ENCODE measurements around the gene H6PD.

DNA sequence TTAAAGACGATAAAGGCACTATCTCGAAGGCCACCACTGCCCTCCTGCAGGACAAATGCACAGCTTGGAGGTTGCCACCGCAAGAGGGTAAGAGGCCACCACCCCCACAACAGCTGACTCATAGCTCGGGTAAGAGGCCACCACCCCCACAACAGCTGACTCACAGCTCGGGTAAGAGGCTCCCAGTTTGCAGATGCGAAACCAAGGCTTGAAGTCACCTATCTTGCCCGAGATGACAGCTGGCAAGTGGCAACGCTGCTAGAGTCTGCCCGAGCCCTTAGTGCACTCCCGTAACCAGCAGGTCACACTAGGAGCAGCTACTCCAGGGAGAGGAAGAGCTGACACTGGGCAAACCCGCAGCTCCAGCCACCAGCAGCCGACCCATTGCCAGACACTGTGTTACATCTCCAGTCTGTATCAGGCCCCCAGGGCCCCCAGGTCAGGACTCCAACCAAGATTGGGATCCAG is 41.0 kb downstream of the H6PD start:
- TF ChIP-seq, protein P1, sequence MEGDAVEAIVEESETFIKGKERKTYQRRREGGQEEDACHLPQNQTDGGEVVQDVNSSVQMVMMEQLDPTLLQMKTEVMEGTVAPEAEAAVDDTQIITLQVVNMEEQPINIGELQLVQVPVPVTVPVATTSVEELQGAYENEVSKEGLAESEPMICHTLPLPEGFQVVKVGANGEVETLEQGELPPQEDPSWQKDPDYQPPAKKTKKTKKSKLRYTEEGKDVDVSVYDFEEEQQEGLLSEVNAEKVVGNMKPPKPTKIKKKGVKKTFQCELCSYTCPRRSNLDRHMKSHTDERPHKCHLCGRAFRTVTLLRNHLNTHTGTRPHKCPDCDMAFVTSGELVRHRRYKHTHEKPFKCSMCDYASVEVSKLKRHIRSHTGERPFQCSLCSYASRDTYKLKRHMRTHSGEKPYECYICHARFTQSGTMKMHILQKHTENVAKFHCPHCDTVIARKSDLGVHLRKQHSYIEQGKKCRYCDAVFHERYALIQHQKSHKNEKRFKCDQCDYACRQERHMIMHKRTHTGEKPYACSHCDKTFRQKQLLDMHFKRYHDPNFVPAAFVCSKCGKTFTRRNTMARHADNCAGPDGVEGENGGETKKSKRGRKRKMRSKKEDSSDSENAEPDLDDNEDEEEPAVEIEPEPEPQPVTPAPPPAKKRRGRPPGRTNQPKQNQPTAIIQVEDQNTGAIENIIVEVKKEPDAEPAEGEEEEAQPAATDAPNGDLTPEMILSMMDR (IDR thresholded peaks at IDR 0.05) = no peak
- no peak for TF ChIP-seq POLR2A (IDR thresholded peaks at IDR 0.05)
- TF ChIP-seq POLR2AphosphoS5 (IDR thresholded peaks at IDR 0.05) = no peak
- TF ChIP-seq EP300 (IDR thresholded peaks at IDR 0.05) = no peak

Data from gastroesophageal sphincter (tissue), 3 donors.